Upper lobe of right lung (tissue), 1 donor: Measurements from ENCODE around the gene LHX6. TPM values are rescaled to one million over a fixed set of nuclear protein-coding genes. Genes with fewer than 3 reads are reported as not detected.

Experiments
- ATAC-seq: fragments of 200-7000 bp; cut with Tn5 transposase; one replicate; pipeline ENCODE4 v1.9.1; 2020; ENCODE audit warnings: mild to moderate bottlenecking, moderate library complexity
- DNase-seq: peaks from one replicate; pipeline ENCODE4 v3.0.0-alpha.2; 2020
- H3K27ac ChIP-seq: fragments of 200-600 bp; one replicate; pipeline ENCODE4 v1.8.0; 2022
- H3K27me3 ChIP-seq: fragments of 200-600 bp; one replicate; pipeline ENCODE4 v1.8.0; 2022; ENCODE audit warnings: mild to moderate bottlenecking
- H3K36me3 ChIP-seq: fragments of 200-600 bp; one replicate; pipeline ENCODE4 v1.8.0; 2022
- H3K4me1 ChIP-seq: fragments of 200-600 bp; one replicate; pipeline ENCODE4 v1.8.0; 2022
- H3K4me3 ChIP-seq: fragments of 200-600 bp; one replicate; pipeline ENCODE4 v1.8.0; 2022; ENCODE audit warnings: mild to moderate bottlenecking
- H3K9me3 ChIP-seq: fragments of 200-600 bp; one replicate; pipeline ENCODE4 v1.8.0; 2022
- intact Hi-C: fragments of 100-400 bp; cut with DNase I; formaldehyde crosslinking; loops from one replicate; pipeline ENCODE4 v1.11.0; 2022
- total RNA-seq: library from RNA; stranded (reverse); fragmentation: NEBNext Ultra II Directional; extraction: Animal tissue kit (Norgen Biotek cat#: 25700); gene quantifications from one replicate; pipeline ENCODE4 v1.2.1, GENCODE V29; 2021
- TF ChIP-seq, protein P1 (sequence below): fragments of 200-600 bp; IDR thresholded peaks from one replicate; pipeline ENCODE4 v1.8.0; 2022; ENCODE audit warnings: antibody characterized with exemption
- donor health status: DM: no; HTN: yes; CAD: no; lungs with severe emphysema.

LHX6 gene
- total RNA-seq, 1 donor from 2014 or later = 16.9 TPM

DNA sequence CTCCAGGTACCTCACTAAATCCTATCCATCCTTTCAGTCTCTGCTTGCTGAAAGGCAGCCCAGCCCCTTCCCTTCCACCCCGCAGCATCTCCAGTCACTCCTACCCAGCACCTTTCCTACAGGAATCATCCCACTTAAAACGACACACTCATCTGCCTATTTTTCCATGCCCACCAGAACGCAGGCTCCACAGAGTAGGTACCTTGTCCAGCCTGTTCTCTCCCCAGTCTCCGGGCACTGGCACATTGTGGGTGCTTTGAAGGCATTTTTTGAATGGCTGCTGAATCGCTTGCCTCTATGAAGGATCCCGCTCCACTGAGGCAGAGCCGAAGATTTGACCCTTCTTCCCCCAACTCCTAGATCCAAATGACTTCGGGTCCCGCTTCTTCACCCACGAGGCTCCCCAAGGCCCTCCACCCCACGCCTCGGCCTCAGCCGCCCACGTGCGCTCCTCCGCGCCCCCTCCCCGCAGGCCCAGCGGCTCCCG lies 15.6 kb downstream of the LHX6 start:
- DNase-seq = no peak

GRCh38 chr9:122212473-122213004 lies 16.2 kb downstream of the LHX6 start:
- Histone ChIP-seq H3K4me1 (no peaks in the 10 kb centered on the region), H3K27ac (no peak overlapping the region), H3K36me3 (no peaks in the 10 kb centered on the region), H3K9me3 (no peaks in the 10 kb centered on the region), H3K27me3 (peaks cover 68% of the 10 kb centered on the region), H3K4me3 (no peak overlapping the region)
- TF ChIP-seq, protein P1, sequence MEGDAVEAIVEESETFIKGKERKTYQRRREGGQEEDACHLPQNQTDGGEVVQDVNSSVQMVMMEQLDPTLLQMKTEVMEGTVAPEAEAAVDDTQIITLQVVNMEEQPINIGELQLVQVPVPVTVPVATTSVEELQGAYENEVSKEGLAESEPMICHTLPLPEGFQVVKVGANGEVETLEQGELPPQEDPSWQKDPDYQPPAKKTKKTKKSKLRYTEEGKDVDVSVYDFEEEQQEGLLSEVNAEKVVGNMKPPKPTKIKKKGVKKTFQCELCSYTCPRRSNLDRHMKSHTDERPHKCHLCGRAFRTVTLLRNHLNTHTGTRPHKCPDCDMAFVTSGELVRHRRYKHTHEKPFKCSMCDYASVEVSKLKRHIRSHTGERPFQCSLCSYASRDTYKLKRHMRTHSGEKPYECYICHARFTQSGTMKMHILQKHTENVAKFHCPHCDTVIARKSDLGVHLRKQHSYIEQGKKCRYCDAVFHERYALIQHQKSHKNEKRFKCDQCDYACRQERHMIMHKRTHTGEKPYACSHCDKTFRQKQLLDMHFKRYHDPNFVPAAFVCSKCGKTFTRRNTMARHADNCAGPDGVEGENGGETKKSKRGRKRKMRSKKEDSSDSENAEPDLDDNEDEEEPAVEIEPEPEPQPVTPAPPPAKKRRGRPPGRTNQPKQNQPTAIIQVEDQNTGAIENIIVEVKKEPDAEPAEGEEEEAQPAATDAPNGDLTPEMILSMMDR = no peak
- DNase-seq (peak; percentile 9), ATAC-seq (no peak)
- intact Hi-C loops = no loop called here

More for the DNA sequence above, 15.6 kb downstream of the LHX6 start:
- Histone ChIP-seq H3K36me3 (no peaks in the 10 kb centered on the region), H3K27me3 (peaks cover 74% of the 10 kb centered on the region), H3K27ac (no peak overlapping the region), H3K9me3 (no peaks in the 10 kb centered on the region), H3K4me3 (peak overlapping the region; percentile 40), H3K4me1 (no peaks in the 10 kb centered on the region)
- intact Hi-C loops = no loop called here
- ATAC-seq = no peak
- TF ChIP-seq, protein P1 = no peak

DNA sequence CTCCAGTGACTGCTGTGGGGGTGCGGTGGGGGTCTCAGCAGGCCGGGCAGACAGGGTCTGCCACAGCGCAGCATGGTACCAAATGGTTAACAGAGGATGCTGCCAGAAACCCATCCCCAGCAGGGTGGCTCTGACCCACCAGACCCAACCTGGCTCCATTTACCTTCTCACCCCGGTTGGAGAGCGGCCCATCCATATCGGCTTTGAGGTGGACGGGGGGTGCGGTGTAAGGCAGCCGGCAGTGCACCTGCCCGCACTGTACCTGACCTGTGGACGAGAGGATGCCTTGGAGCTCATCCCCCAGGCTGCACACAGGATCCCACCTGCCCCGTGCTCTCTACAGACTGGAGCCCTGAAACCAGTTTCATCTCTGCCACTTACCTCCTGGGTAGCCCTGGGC lies 19.3 kb downstream of the LHX6 start:
- Histone ChIP-seq H3K27me3 (peaks cover 37% of the 10 kb centered on the region), H3K9me3 (no peaks in the 10 kb centered on the region), H3K27ac (no peak overlapping the region), H3K36me3 (no peaks in the 10 kb centered on the region), H3K4me1 (no peaks in the 10 kb centered on the region), H3K4me3 (no peak overlapping the region)
- intact Hi-C loops = no loop called here
- ATAC-seq (no peak), DNase-seq (peak; percentile 46)
- TF ChIP-seq, protein P1 = no peak

GRCh38 chr9:122207096-122207495 lies 21.7 kb downstream of the LHX6 start:
- H3K4me3 ChIP-seq = no peak overlapping the region
- TF ChIP-seq, protein P1 = no peak
- no peak for ATAC-seq

DNA sequence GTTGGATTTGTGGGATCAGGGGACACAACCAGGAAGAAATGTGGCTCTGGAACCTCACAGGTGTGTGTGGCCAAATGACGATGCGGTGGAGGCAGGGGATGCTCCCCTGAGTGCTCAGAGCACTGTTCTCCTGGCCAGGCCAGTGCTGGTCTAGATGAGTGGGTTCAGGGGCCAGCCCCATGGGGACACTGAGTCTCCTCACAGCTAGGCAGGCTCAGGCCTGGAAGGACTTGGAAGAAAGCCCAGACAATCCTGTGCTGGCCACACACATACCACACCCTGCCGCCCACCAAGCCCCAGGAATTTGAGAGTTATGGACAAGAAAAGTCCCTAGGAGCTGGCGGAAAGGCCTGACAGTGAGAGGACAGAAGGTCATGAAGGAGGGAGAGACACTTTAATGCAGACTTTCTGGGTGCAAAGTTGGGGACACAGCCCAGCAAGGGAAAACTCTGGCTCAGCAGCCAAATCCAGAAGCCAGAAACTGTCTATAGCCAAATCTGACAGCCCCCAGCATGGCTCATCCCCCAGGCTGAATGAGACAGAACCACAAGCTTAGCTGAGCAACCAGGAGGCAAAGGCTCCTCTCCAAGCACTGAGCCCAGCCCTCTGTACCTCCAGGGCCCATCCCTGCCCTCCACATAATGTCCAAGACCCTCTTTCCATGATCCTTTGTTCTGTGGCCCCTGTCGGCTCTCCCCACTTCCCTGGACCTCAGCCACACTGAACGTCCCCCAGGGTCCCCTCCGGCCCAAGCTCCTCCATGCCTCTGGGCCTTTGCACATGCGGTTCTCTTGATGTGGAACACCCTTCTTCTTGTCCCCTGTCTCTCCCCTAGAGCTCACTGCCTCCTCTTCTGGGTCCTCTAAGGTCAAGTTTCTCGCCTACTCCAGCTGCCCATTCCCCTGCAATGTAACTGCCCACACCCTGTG lies 22.4 kb downstream of the LHX6 start:
- no peaks in the 10 kb centered on the region for H3K4me1 ChIP-seq
- DNase-seq (peak; percentile 50), ATAC-seq (no peak)
- H3K36me3 ChIP-seq = no peaks in the 10 kb centered on the region
- intact Hi-C loops = no loop called here
- no peaks in the 10 kb centered on the region for H3K9me3 ChIP-seq
- peaks cover 6% of the 10 kb centered on the region for H3K27me3 ChIP-seq
- H3K27ac ChIP-seq = no peak overlapping the region
- TF ChIP-seq, protein P1 = no peak
- no peak overlapping the region for H3K4me3 ChIP-seq

More at GRCh38 chr9:122207096-122207495, 21.7 kb downstream of the LHX6 start:
- Histone ChIP-seq H3K9me3 (no peaks in the 10 kb centered on the region), H3K27ac (no peak overlapping the region), H3K4me1 (no peaks in the 10 kb centered on the region), H3K27me3 (peaks cover 14% of the 10 kb centered on the region), H3K36me3 (no peaks in the 10 kb centered on the region)
- intact Hi-C loops = no loop called here
- no peak for DNase-seq
